DOHH2 (cell line): Measurements from ENCODE around the gene CKB.

Experiments
- H3F3A ChIP-seq: fragments of 200-600 bp; sonication (generic), shearing (Covaris generic); 2 replicates; pipeline ENCODE4 v1.6.0; 2016; ENCODE audit warnings: antibody characterized with exemption, mild to moderate bottlenecking; ENCODE audit not compliant: control insufficient read depth, insufficient read depth
- H3K27ac ChIP-seq: fragments of 200-600 bp; sonication (generic); 2 replicates; pipeline ENCODE4 v1.5.1; 2014; ENCODE audit warnings: low read depth, mild to moderate bottlenecking, low read length, moderate library complexity
- H3K27me3 ChIP-seq: fragments of 200-600 bp; sonication (generic); 2 replicates; pipeline ENCODE4 v1.6.1; 2014; ENCODE audit warnings: mild to moderate bottlenecking, low read length, mixed read lengths; ENCODE audit not compliant: control insufficient read depth
- H3K36me3 ChIP-seq: fragments of 200-600 bp; sonication (generic); 2 replicates; pipeline ENCODE4 v1.6.1; 2014; ENCODE audit warnings: mild to moderate bottlenecking, low read length, moderate library complexity, mixed read lengths; ENCODE audit not compliant: control insufficient read depth
- H3K4me1 ChIP-seq: fragments of 200-600 bp; sonication (generic); 2 replicates; pipeline ENCODE4 v1.6.1; 2014; ENCODE audit warnings: mild to moderate bottlenecking, low read length, mixed read lengths; ENCODE audit not compliant: control insufficient read depth
- H3K4me2 ChIP-seq: fragments of 200-600 bp; sonication (generic); 2 replicates; pipeline ENCODE4 v1.6.0; 2014; ENCODE audit warnings: mild to moderate bottlenecking, low read length, moderate library complexity
- H3K4me3 ChIP-seq: fragments of 200-600 bp; sonication (generic); 2 replicates; pipeline ENCODE4 v1.5.1; 2014; ENCODE audit warnings: mild to moderate bottlenecking, low read length, mixed read lengths
- H3K79me2 ChIP-seq: fragments of 200-600 bp; sonication (generic); 2 replicates; pipeline ENCODE4 v1.6.1; 2014; ENCODE audit warnings: mild to moderate bottlenecking, low read length, mixed read lengths; ENCODE audit not compliant: control insufficient read depth
- H3K9me2 ChIP-seq: fragments of 200-600 bp; sonication (generic); replicated peaks from 2 replicates; pipeline ENCODE4 v1.6.1; 2014; ENCODE audit warnings: mild to moderate bottlenecking, low read length, mixed read lengths; ENCODE audit not compliant: control insufficient read depth
- H3K9me3 ChIP-seq: fragments of 200-600 bp; sonication (generic); 2 replicates; pipeline ENCODE4 v1.6.1; 2014; ENCODE audit warnings: antibody characterized with exemption, low read length, mixed read lengths; ENCODE audit not compliant: control insufficient read depth, insufficient read depth
- H4K20me1 ChIP-seq: fragments of 200-600 bp; sonication (generic); 2 replicates; pipeline ENCODE4 v1.6.0; 2014; ENCODE audit warnings: low read depth, mild to moderate bottlenecking, antibody characterized with exemption, low read length, moderate library complexity; ENCODE audit not compliant: control insufficient read depth, insufficient read depth
- EZH2phosphoT487 ChIP-seq: fragments of 200-600 bp; sonication (generic); IDR thresholded peaks from 2 replicates; pipeline ENCODE4 v1.6.1; 2017; ENCODE audit warnings: borderline replicate concordance, mild to moderate bottlenecking, antibody characterized with exemption, low read length, moderate library complexity, mixed read lengths
- TF ChIP-seq, protein P1 (sequence below): fragments of 200-600 bp; sonication (generic); IDR thresholded peaks from one replicate; pipeline ENCODE4 v1.5.1; 2014; ENCODE audit warnings: antibody characterized with exemption, mild to moderate bottlenecking, low read depth, low read length; ENCODE audit not compliant: poor library complexity, severe bottlenecking

CKB gene

DNA sequence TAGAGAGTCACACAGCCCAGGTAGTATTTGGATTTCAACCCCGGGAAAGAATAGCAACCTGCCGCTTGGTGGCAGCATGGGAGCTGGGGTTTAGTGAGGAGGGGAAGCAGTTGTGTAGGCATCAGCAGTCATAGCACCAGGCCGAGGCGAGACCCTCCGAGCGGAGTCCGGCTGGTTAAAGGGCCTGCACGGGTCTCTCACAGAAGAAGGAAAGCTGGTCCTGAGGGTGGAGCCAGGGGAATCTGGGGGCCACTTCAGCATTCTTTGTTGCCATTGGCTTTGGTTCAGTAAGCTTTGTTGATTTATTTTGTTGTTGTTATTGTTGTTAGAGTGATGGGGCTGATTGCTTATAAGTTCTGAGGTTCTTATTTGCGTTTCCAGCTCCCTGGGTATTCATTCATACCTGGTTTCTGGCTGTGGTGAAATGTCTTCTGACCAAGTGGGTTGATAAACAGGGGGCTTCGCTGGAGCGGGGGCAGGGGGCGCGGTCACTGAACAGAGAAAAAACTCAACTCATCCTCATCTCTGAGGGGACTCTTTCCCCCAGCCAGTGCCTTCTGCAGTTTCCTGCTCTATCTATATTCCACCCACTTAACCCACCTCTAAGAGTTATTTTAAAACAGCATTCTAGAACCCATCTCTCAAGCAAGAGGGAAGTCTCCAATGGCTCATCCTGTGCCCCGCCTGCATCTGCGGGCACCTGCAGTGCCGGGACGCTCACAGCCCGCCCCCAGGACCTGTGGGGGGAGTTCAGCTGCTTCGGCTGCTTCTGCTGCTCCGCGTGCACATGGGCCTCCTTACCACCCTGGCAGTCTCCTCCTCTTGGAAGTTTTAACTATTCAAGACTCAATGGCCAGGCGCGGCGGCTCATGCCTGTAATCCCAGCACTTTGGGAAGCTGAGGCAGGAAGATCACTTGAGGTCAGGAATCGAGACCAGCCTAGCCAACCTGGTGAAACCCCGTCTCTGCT lies 11.6 kb downstream of the CKB start:
- Histone ChIP-seq H3K27me3 (no peaks in the 10 kb centered on the region), H3K9me3 (no peaks in the 10 kb centered on the region), H3K36me3 (peaks cover 15% of the 10 kb centered on the region; the same call in 1 of the 2 replicates), H3K79me2 (no peaks in the 10 kb centered on the region), H3K9me2 (no peaks in the 10 kb centered on the region), H3K4me2 (no peak overlapping the region), H3K27ac (no peak overlapping the region), H3F3A (peaks cover under 1% of the 10 kb centered on the region; the same call in 1 of the 2 replicates), H4K20me1 (no peaks in the 10 kb centered on the region), H3K4me3 (no peak overlapping the region), H3K4me1 (no peaks in the 10 kb centered on the region)
- TF ChIP-seq EZH2phosphoT487, result no peak
- TF ChIP-seq, protein P1, sequence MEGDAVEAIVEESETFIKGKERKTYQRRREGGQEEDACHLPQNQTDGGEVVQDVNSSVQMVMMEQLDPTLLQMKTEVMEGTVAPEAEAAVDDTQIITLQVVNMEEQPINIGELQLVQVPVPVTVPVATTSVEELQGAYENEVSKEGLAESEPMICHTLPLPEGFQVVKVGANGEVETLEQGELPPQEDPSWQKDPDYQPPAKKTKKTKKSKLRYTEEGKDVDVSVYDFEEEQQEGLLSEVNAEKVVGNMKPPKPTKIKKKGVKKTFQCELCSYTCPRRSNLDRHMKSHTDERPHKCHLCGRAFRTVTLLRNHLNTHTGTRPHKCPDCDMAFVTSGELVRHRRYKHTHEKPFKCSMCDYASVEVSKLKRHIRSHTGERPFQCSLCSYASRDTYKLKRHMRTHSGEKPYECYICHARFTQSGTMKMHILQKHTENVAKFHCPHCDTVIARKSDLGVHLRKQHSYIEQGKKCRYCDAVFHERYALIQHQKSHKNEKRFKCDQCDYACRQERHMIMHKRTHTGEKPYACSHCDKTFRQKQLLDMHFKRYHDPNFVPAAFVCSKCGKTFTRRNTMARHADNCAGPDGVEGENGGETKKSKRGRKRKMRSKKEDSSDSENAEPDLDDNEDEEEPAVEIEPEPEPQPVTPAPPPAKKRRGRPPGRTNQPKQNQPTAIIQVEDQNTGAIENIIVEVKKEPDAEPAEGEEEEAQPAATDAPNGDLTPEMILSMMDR, result no peak

DNA sequence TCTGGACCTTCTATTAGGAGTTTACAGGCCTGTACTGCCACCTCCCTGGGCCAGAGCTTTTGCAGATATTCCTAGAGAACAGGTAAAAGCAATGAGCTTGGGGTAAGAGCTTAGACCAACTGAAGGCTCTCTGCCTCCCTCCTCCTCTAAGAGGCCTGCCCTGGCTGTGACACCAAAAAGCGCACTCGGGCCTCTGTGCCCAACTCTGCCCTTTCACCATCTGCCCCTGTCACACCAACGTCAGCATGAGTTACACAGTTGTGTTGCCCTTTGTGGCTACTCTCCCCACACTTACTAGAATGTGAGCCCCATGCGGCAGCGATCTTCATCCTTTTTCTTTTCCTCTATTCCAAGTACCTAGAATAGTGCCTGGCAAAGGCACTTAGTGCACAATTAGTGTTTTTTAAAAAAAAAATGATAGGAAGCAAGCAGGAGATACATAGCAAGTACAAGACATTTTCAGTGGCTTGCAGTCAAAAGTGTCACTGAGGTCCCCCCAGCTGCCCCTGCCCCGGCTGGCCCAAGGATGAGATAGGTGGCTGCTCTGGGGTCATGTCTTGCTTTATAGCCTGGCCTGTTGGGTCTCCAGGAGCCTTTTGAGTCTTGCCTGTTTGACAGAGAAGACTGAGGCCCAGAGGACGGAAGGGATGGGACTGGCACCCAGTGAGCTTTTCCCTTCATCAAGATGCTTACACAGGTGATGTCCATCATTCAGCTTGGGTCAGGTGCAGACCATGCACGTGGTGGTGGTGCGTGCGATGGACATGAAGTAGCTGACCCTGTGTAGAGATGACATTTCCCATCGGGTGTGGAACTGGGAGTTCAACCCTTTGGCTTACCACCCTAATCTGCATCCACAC lies 12.5 kb downstream of the CKB start:
- no peak overlapping the region for H3K27ac ChIP-seq
- no peak overlapping the region for H3K4me3 ChIP-seq
- TF ChIP-seq, protein P1, result no peak
- TF ChIP-seq EZH2phosphoT487, result no peak
- H3K9me2 ChIP-seq, result no peaks in the 10 kb centered on the region
- H3K79me2 ChIP-seq, result no peaks in the 10 kb centered on the region
- H3K4me1 ChIP-seq, result no peaks in the 10 kb centered on the region
- no peaks in the 10 kb centered on the region for H3K9me3 ChIP-seq
- H3K27me3 ChIP-seq, result no peaks in the 10 kb centered on the region
- no peaks in the 10 kb centered on the region for H3F3A ChIP-seq
- no peaks in the 10 kb centered on the region for H4K20me1 ChIP-seq
- peaks cover 18% of the 10 kb centered on the region for H3K36me3 ChIP-seq
- H3K4me2 ChIP-seq, result no peak overlapping the region

DNA sequence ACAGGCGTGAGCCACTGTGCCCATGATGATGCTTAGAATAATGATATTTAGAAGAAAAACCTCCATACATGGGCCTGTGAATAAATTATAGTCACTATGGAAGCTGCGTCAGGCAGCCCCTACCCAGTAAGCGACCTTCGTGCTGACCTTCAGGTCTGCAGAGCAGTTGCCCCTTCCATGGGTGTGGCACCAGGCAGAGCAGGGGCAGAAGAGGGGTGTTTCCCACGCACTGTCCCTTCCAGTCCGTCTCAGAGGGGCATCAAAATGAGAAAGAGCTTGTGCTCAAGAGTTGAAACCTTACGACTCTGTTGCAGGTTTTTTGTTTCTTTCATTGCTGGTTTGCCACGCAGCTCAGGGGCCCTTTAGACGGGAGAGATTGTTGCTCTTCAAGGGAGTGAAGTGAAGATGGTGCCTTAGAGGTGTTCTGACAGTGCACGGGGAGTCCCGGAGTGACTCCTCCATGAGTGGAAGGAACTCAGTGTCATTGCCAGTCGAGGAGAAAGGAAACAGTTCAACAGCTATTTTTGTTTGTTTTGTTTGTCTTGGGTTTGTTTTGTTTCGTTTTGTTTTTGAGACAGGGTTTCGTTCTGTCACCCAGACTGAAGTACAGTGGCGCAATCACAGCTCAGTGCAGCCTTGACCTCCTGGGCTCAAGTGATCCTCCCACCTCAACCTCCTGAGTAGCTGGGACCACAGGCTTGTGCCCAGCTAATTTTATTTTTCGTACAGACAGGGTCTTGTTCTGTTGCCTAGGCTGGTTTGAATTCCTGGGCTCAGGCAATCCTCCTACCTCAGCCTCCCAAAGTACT lies 13.9 kb downstream of the CKB start:
- no peak overlapping the region for H3K27ac ChIP-seq
- no peaks in the 10 kb centered on the region for H3K9me2 ChIP-seq
- no peak overlapping the region for H3K4me2 ChIP-seq
- no peaks in the 10 kb centered on the region for H3K4me1 ChIP-seq
- no peaks in the 10 kb centered on the region for H4K20me1 ChIP-seq
- H3F3A ChIP-seq, result no peaks in the 10 kb centered on the region
- H3K4me3 ChIP-seq, result no peak overlapping the region
- TF ChIP-seq, protein P1, result no peak
- no peak for TF ChIP-seq EZH2phosphoT487
- no peaks in the 10 kb centered on the region for H3K79me2 ChIP-seq
- H3K27me3 ChIP-seq, result no peaks in the 10 kb centered on the region
- no peaks in the 10 kb centered on the region for H3K9me3 ChIP-seq
- H3K36me3 ChIP-seq, result peaks cover 27% of the 10 kb centered on the region
